HG03095 (cell line): Measurements from ENCODE around the gene SMARCD3.

Experiments
- ATAC-seq: cut with Tn5 transposase; IDR thresholded peaks from one replicate; pipeline ENCODE4 v1.9.1; 2021; ENCODE audit warnings: moderate library complexity; ENCODE audit not compliant: unreplicated experiment

SMARCD3 gene

GRCh38 chr7:151273651-151274390 is 25.3 kb upstream of the SMARCD3 start:
- ATAC-seq, result no peak

- ATAC-seq, result no peak
These were observed 24.4 kb upstream of the SMARCD3 start for GRCh38 chr7:151272877-151273276.

- ATAC-seq, result no peak
These were observed 23.9 kb upstream of the SMARCD3 start for GRCh38 chr7:151272405-151272804.

- no peak for ATAC-seq
These were observed 23.3 kb upstream of the SMARCD3 start for GRCh38 chr7:151271699-151272355.

- no peak for ATAC-seq
These were observed 21.0 kb upstream of the SMARCD3 start for GRCh38 chr7:151269511-151269910.

GRCh38 chr7:151265351-151265931 is 16.9 kb upstream of the SMARCD3 start:
- ATAC-seq, result no peak

- no peak for ATAC-seq
These were observed 16.1 kb upstream of the SMARCD3 start for GRCh38 chr7:151264615-151265014.

- ATAC-seq, result no peak
These were observed 13.0 kb upstream of the SMARCD3 start for GRCh38 chr7:151261529-151261928.

- ATAC-seq, result no peak
These were observed 12.4 kb upstream of the SMARCD3 start for GRCh38 chr7:151260883-151261282.

GRCh38 chr7:151260471-151260870 is 12.0 kb upstream of the SMARCD3 start:
- ATAC-seq, result no peak

- ATAC-seq, result no peak
These were observed 9.5 kb upstream of the SMARCD3 start for GRCh38 chr7:151257990-151258389.

- no peak for ATAC-seq
These were observed 8.0 kb upstream of the SMARCD3 start for GRCh38 chr7:151256410-151257045.

GRCh38 chr7:151255390-151255789 is 6.9 kb upstream of the SMARCD3 start:
- ATAC-seq, result no peak

GRCh38 chr7:151254851-151255250 is 6.4 kb upstream of the SMARCD3 start:
- ATAC-seq, result no peak

GRCh38 chr7:151254316-151254715 is 5.8 kb upstream of the SMARCD3 start:
- no peak for ATAC-seq

- no peak for ATAC-seq
These were observed 4.6 kb upstream of the SMARCD3 start for GRCh38 chr7:151252961-151253711.

- ATAC-seq, result no peak
These were observed 4.0 kb upstream of the SMARCD3 start for GRCh38 chr7:151252561-151252835.

GRCh38 chr7:151251689-151252560 is 3.4 kb upstream of the SMARCD3 start:
- no peak for ATAC-seq

GRCh38 chr7:151251328-151251688 is 2.8 kb upstream of the SMARCD3 start:
- no peak for ATAC-seq
